ENCODE data around the gene RUSC2. TPM values are rescaled to one million over a fixed set of nuclear protein-coding genes. Genes with fewer than 3 reads are reported as not detected.

Gene RUSC2
- total and polyA plus RNA-seq, 2 of the 13 experiments (the other 11 are each of a cell fraction or from before 2014, with no cell fraction given), result 2.8 to 3.3 TPM

DNA sequence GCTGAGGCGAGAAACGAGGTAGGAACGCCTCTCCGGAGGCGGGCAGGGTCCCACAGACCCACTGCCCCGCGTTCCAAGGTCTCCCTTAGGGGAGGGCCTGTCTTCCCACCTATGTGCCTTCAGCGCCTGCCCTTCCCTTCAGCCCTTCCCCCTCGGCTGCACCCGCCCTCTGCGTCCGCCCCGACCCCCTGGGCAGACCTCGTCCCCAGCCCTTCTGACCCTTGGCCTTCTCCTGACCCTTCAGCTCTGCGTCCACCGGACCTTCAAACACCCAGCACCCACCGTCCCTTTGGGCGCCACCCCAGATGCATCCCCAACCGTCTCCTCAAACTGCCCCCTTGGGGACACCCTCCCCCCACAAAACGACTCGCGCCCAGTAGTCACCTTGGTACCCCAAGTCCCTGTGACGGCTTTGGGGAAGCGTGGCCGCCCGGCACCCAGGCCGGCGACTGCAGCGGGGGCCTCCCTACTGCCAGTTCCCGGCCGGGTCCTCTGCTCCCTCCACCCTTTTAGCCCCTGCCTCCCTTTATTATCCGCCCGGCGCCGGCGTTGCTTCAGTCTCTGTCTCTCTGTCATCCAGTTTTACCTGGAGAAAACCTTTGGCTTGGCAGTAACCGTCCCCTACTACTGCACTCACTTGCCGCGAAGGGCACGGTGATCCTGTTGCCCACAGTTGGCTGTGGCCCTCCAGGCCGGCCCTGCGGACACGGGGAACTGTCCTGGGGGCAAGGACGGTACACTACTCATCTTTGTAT, 421 bp downstream of the RUSC2 start (continued):
- TF ChIP-seq, protein P1, sequence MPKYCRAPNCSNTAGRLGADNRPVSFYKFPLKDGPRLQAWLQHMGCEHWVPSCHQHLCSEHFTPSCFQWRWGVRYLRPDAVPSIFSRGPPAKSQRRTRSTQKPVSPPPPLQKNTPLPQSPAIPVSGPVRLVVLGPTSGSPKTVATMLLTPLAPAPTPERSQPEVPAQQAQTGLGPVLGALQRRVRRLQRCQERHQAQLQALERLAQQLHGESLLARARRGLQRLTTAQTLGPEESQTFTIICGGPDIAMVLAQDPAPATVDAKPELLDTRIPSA (CRISPR knock-in tag; IDR thresholded peaks at IDR 0.05; ENCODE audit: borderline replicate concordance), result peak; percentile 76; the same call in 1 of the 2 replicates
- TF ChIP-seq ZNF549 (CRISPR knock-in tag; IDR thresholded peaks at IDR 0.05) (no peak), ZNF317 (CRISPR knock-in tag; IDR thresholded peaks at IDR 0.05) (no peak), MTA1 (CRISPR knock-in tag; IDR thresholded peaks at IDR 0.05; ENCODE audit: borderline replicate concordance) (no peak), ZNF350 (CRISPR knock-in tag; IDR thresholded peaks at IDR 0.05; ENCODE audit: borderline replicate concordance, low read depth) (no peak), PITX1 (CRISPR knock-in tag; IDR thresholded peaks at IDR 0.05) (no peak), GABPA (IDR thresholded peaks at IDR 0.05; ENCODE audit: low read depth, low read length) (no peak), GABPA (CRISPR knock-in tag; IDR thresholded peaks at IDR 0.05; ENCODE audit: low read depth) (no peak), ZNF225 (CRISPR knock-in tag; IDR thresholded peaks at IDR 0.05) (no peak; the same call in 1 of the 2 replicates), ZNF550 (CRISPR knock-in tag; IDR thresholded peaks at IDR 0.05; ENCODE audit: borderline replicate concordance) (no peak), NFYC (CRISPR knock-in tag; IDR thresholded peaks at IDR 0.05) (no peak), ZNF788 (CRISPR knock-in tag; IDR thresholded peaks at IDR 0.05; ENCODE audit: borderline replicate concordance) (no peak), TAF15 (IDR thresholded peaks at IDR 0.05; ENCODE audit: low read depth, low read length, poor library complexity, severe bottlenecking) (no peak), ZNF333 (CRISPR knock-in tag; IDR thresholded peaks at IDR 0.05; ENCODE audit: borderline replicate concordance) (no peak), ZNF747 (CRISPR knock-in tag; IDR thresholded peaks at IDR 0.05; ENCODE audit: borderline replicate concordance) (no peak), ZNF207 (IDR thresholded peaks at IDR 0.05; ENCODE audit: borderline replicate concordance) (no peak), FOSL1 (CRISPR knock-in tag; IDR thresholded peaks at IDR 0.05; ENCODE audit: borderline replicate concordance) (no peak), ZNF343 (CRISPR knock-in tag; IDR thresholded peaks at IDR 0.05) (no peak), SKI (IDR thresholded peaks at IDR 0.05; ENCODE audit: partially characterized antibody) (no peak), XRCC5 (optimal IDR thresholded peaks at IDR 0.05; ENCODE audit: low read length) (no peak), PAWR (CRISPR knock-in tag; IDR thresholded peaks at IDR 0.05; ENCODE audit: borderline replicate concordance) (no peak), FOXJ3 (CRISPR knock-in tag; IDR thresholded peaks at IDR 0.05; ENCODE audit: borderline replicate concordance) (no peak), ZFP41 (CRISPR knock-in tag; IDR thresholded peaks at IDR 0.05; ENCODE audit: borderline replicate concordance) (peak; percentile 73; the same call in 1 of the 2 replicates), ZNF660 (CRISPR knock-in tag; IDR thresholded peaks at IDR 0.05; ENCODE audit: borderline replicate concordance, low read depth) (no peak)
- TF ChIP-seq, protein P2, sequence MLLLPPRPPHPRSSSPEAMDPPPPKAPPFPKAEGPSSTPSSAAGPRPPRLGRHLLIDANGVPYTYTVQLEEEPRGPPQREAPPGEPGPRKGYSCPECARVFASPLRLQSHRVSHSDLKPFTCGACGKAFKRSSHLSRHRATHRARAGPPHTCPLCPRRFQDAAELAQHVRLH (CRISPR knock-in tag; IDR thresholded peaks at IDR 0.05; ENCODE audit: borderline replicate concordance, low read depth), result no peak
- TF ChIP-seq, protein P3, sequence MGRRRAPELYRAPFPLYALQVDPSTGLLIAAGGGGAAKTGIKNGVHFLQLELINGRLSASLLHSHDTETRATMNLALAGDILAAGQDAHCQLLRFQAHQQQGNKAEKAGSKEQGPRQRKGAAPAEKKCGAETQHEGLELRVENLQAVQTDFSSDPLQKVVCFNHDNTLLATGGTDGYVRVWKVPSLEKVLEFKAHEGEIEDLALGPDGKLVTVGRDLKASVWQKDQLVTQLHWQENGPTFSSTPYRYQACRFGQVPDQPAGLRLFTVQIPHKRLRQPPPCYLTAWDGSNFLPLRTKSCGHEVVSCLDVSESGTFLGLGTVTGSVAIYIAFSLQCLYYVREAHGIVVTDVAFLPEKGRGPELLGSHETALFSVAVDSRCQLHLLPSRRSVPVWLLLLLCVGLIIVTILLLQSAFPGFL (CRISPR knock-in tag; IDR thresholded peaks at IDR 0.05), result no peak
- TF ChIP-seq, protein P4, sequence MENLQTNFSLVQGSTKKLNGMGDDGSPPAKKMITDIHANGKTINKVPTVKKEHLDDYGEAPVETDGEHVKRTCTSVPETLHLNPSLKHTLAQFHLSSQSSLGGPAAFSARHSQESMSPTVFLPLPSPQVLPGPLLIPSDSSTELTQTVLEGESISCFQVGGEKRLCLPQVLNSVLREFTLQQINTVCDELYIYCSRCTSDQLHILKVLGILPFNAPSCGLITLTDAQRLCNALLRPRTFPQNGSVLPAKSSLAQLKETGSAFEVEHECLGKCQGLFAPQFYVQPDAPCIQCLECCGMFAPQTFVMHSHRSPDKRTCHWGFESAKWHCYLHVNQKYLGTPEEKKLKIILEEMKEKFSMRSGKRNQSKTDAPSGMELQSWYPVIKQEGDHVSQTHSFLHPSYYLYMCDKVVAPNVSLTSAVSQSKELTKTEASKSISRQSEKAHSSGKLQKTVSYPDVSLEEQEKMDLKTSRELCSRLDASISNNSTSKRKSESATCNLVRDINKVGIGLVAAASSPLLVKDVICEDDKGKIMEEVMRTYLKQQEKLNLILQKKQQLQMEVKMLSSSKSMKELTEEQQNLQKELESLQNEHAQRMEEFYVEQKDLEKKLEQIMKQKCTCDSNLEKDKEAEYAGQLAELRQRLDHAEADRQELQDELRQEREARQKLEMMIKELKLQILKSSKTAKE (CRISPR knock-in tag; IDR thresholded peaks at IDR 0.05; ENCODE audit: borderline replicate concordance), result 0 out of 2 replicates have a peak, but pooled peaks have one; percentile 18
